Endodermal cell (in vitro differentiated cells): ENCODE data around the gene PTPRM. TPM values are rescaled to one million over a fixed set of nuclear protein-coding genes. Genes with fewer than 3 reads are reported as not detected.

Source experiments
- DNase-seq: peaks from one replicate; pipeline ENCODE4 v3.0.0-alpha.2; 2017
- H3K27ac ChIP-seq: 2 replicates; pipeline ENCODE4 v1.5.1; 2013; ENCODE audit warnings: mild to moderate bottlenecking, low read depth, low read length, moderate library complexity
- H3K27me3 ChIP-seq: 2 replicates; pipeline ENCODE4 v1.6.1; 2013; ENCODE audit warnings: mild to moderate bottlenecking, low read length, moderate library complexity; ENCODE audit not compliant: insufficient read depth, control insufficient read depth, poor library complexity, severe bottlenecking
- H3K36me3 ChIP-seq: 2 replicates; pipeline ENCODE4 v1.7.0; 2013; ENCODE audit warnings: mild to moderate bottlenecking, low read length, moderate library complexity; ENCODE audit not compliant: control insufficient read depth, insufficient read depth
- H3K4me1 ChIP-seq: one replicate; pipeline ENCODE4 v1.7.0; 2013; ENCODE audit warnings: low read length; ENCODE audit not compliant: control insufficient read depth, insufficient read depth
- H3K4me3 ChIP-seq: 2 replicates; pipeline ENCODE4 v1.5.1; 2013; ENCODE audit warnings: mild to moderate bottlenecking, low read length, moderate library complexity
- H3K9ac ChIP-seq: 2 replicates; pipeline ENCODE4 v1.6.1; 2013; ENCODE audit warnings: mild to moderate bottlenecking, low read length, moderate library complexity; ENCODE audit not compliant: poor library complexity, severe bottlenecking; ENCODE audit errors: extremely low read depth
- H3K9me3 ChIP-seq: 2 replicates; pipeline ENCODE4 v1.6.1; 2013; ENCODE audit warnings: mild to moderate bottlenecking, low read length, moderate library complexity; ENCODE audit not compliant: control insufficient read depth
- H3K27ac Mint-ChIP-seq: 2 replicates; pipeline ENCODE4 v1.8.0; 2020; ENCODE audit warnings: mixed read lengths
- H3K27me3 Mint-ChIP-seq: 2 replicates; pipeline ENCODE4 v1.8.0; 2021; ENCODE audit warnings: mild to moderate bottlenecking, mixed read lengths; ENCODE audit not compliant: insufficient read depth
- H3K36me3 Mint-ChIP-seq: 2 replicates; pipeline ENCODE4 v1.8.0; 2020; ENCODE audit warnings: low read depth, mixed read lengths
- H3K4me1 Mint-ChIP-seq: 2 replicates; pipeline ENCODE4 v1.8.0; 2020; ENCODE audit warnings: mixed read lengths
- H3K4me3 Mint-ChIP-seq: 2 replicates; pipeline ENCODE4 v1.8.0; 2020; ENCODE audit warnings: mild to moderate bottlenecking, moderate library complexity, mixed read lengths
- H3K9me3 Mint-ChIP-seq: 2 replicates; pipeline ENCODE4 v1.8.0; 2020; ENCODE audit warnings: mild to moderate bottlenecking, mixed read lengths
- CTCF ChIP-seq: fragments of 200-600 bp; sonication (generic); conservative IDR thresholded peaks from 2 replicates; pipeline ENCODE4 v1.5.0; 2021; ENCODE audit warnings: antibody characterized with exemption, mild to moderate bottlenecking
- WGBS, 2 experiments: methylation state at CpG; one replicate each; pipeline versions ENCODE4 v1.1.5 to v1.1.7; 2013; ENCODE audit warnings: missing lambda C conversion rate in 2 of 2, mixed read lengths in 1 of 2; ENCODE audit not compliant: insufficient coverage in 1 of 2, insufficient read length in 1 of 2; 5-methylcytosine and 5-hydroxymethylcytosine counted together
- total RNA-seq, 2 donors: library from RNA; stranded (reverse); fragmentation: NEBNext Ultra II Directional in 1 of 2; extraction: Animal tissue kit (Norgen Biotek cat#: 25700) in 1 of 2; gene quantifications; 2 replicates in 1 of 2; 3 replicates in 1 of 2; pipeline ENCODE4 v1.2.1, GENCODE V29; 2021

Gene PTPRM
- total RNA-seq, 2 donors from 2014 or later, result 47.2 to 57.6 TPM

DNA sequence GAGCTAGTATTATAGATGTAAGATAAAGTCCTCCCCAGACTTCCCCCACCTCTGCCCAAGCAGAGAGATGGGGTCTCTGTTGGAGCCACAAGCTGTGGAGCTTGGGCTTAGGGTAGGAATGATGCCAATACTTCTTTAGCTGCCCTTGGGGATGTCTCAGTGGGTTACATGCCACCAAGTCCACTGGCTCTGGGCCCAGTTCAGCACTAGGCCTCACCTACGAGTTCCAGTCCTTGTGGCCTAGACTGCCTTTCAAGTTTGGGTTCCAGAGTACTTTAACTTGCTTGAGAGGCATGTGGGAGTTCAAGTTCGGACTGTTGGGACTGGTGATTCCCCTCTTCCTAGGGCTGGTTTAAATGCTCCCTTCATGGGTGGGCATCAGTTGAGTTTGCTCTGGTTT is 272.4 kb downstream of the PTPRM start:
- no peak overlapping the region for H3K9ac ChIP-seq
- H3K27ac Mint-ChIP-seq, result no peak overlapping the region
- WGBS, 2 experiments, result 89 to 94% methylated on average over 2 of the region's 2 CpGs

DNA sequence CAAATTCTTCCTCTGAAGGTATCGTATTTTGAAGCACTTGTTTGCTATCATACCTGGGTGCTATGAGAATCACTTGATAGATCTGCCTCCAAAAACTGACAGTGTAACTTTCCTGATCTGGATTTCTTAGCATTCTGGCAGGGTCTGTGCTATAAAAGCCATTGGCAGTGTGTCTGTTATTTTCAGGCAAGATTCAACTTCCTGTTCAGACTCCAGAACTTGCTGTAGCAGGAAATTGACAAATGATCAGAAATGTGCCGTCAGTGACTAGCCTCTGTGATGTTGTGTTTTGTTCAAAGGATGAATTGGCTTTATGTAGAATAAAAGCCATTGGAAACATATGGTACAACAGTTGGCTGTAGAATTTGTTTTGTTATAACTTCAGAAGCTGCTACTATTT is 273.3 kb downstream of the PTPRM start:
- Histone ChIP-seq H3K4me1 (peaks cover 4% of the 10 kb centered on the region), H3K9me3 (peaks cover 39% of the 10 kb centered on the region), H3K27me3 (no peaks in the 10 kb centered on the region), H3K27ac (no peak overlapping the region), H3K4me3 (no peak overlapping the region), H3K36me3 (peaks cover 18% of the 10 kb centered on the region), H3K9ac (no peak overlapping the region)
- Mint-ChIP-seq H3K4me1 (peaks cover 18% of the 10 kb centered on the region), H3K9me3 (peaks cover 36% of the 10 kb centered on the region), H3K27ac (no peak overlapping the region), H3K4me3 (no peak overlapping the region), H3K27me3 (no peaks in the 10 kb centered on the region), H3K36me3 (peaks cover 29% of the 10 kb centered on the region)
- no peak for TF ChIP-seq CTCF
- DNase-seq, result no peak
- 44 to 50% methylated on average over 2 of the region's 2 CpGs for WGBS, 2 experiments

More for the DNA sequence above, 272.4 kb downstream of the PTPRM start:
- H3K27me3 ChIP-seq, result no peaks in the 10 kb centered on the region
- Mint-ChIP-seq H3K9me3 (peaks cover 38% of the 10 kb centered on the region), H3K36me3 (peaks cover 23% of the 10 kb centered on the region), H3K4me1 (peaks cover 18% of the 10 kb centered on the region), H3K27me3 (no peaks in the 10 kb centered on the region), H3K4me3 (no peak overlapping the region)
- peaks cover 4% of the 10 kb centered on the region for H3K4me1 ChIP-seq
- H3K9me3 ChIP-seq, result peaks cover 40% of the 10 kb centered on the region
- H3K4me3 ChIP-seq, result no peak overlapping the region
- H3K36me3 ChIP-seq, result peaks cover 16% of the 10 kb centered on the region
- H3K27ac ChIP-seq, result no peak overlapping the region
- DNase-seq, result no peak
- no peak for TF ChIP-seq CTCF

DNA sequence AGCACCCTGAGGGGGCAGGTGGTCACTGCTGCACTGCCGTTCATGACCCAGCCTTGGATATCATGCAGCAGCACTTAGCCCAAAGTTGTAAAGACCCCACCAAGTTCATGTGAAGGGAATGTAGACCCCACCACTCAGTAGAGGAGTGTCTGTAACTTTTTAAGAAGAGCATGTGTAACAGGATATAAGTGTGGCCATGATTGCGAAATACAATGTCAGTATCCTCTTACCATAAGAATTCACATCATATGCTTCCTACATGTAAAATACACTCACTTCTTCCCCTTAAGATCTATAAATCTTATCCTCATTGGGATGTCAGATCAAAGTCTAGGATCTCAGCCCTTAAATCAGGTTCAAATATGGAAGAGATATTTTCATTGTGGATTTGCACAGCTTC is 276.9 kb downstream of the PTPRM start:
- Mint-ChIP-seq H3K9me3 (peaks cover 28% of the 10 kb centered on the region), H3K4me3 (no peak overlapping the region), H3K27ac (no peak overlapping the region), H3K27me3 (no peaks in the 10 kb centered on the region), H3K36me3 (peaks cover 21% of the 10 kb centered on the region), H3K4me1 (peaks cover 12% of the 10 kb centered on the region)
- DNase-seq, result no peak
- WGBS, 2 experiments, result 98 to 100% methylated on average over 1 to 2 of the region's 2 CpGs
- no peak for TF ChIP-seq CTCF
- peaks cover 7% of the 10 kb centered on the region for H3K4me1 ChIP-seq
- no peak overlapping the region for H3K9ac ChIP-seq
- no peak overlapping the region for H3K27ac ChIP-seq
- H3K27me3 ChIP-seq, result no peaks in the 10 kb centered on the region
- peaks cover 18% of the 10 kb centered on the region for H3K36me3 ChIP-seq
- H3K4me3 ChIP-seq, result peak overlapping the region; percentile 20
- H3K9me3 ChIP-seq, result peaks cover 31% of the 10 kb centered on the region
